GM23338 (cell line): ENCODE measurements around the gene GPSM1.

Source experiments
- CREB1 ChIP-seq: fragments of 250-450 bp; sonication (Bioruptor Pico); IDR thresholded peaks from 2 replicates; pipeline ENCODE4 v1.5.0; 2020; ENCODE audit warnings: low read depth, mild to moderate bottlenecking, moderate library complexity
- CTCF ChIP-seq, 2 experiments: fragments of 200-600 bp in 1 of 2; sonication (generic) in 1 of 2; conservative IDR thresholded peaks; 2 replicates each; pipeline versions ENCODE4 v1.5.1 to v1.6.1; 2016 to 2017; ENCODE audit warnings: antibody characterized with exemption in 2 of 2, low read depth in 2 of 2, mild to moderate bottlenecking in 2 of 2, moderate library complexity in 1 of 2
- ETS1 ChIP-seq: IDR thresholded peaks from 2 replicates; pipeline ENCODE4 v1.6.1; 2016; ENCODE audit warnings: antibody characterized with exemption
- EZH2 ChIP-seq: fragments of 200-600 bp; sonication (generic); IDR thresholded peaks from one replicate; pipeline ENCODE4 v1.8.0; 2017; ENCODE audit warnings: antibody characterized with exemption, mild to moderate bottlenecking, low read depth; ENCODE audit not compliant: unreplicated experiment
- EZH2phosphoT487 ChIP-seq: fragments of 200-600 bp; sonication (generic); IDR thresholded peaks from one replicate; pipeline ENCODE4 v1.8.1; 2018; ENCODE audit warnings: antibody characterized with exemption; ENCODE audit not compliant: unreplicated experiment
- JUNB ChIP-seq: IDR thresholded peaks from one replicate; pipeline ENCODE4 v1.6.1; 2016; ENCODE audit warnings: antibody characterized with exemption; ENCODE audit not compliant: unreplicated experiment
- NANOG ChIP-seq: IDR thresholded peaks from 2 replicates; pipeline ENCODE4 v1.6.1; 2016; ENCODE audit warnings: antibody characterized with exemption, borderline replicate concordance
- POLR2AphosphoS5 ChIP-seq: IDR thresholded peaks from 2 replicates; pipeline ENCODE4 v1.6.1; 2016; ENCODE audit warnings: antibody characterized with exemption, low read depth
- REST ChIP-seq: IDR thresholded peaks from one replicate; pipeline ENCODE4 v1.6.1; 2018; ENCODE audit warnings: antibody characterized with exemption; ENCODE audit not compliant: unreplicated experiment
- ZNF114 ChIP-seq: fragments of 250-450 bp; sonication (Bioruptor Pico); IDR thresholded peaks from 2 replicates; pipeline ENCODE4 v1.5.0; 2020; ENCODE audit warnings: mild to moderate bottlenecking, moderate library complexity
- ZNF331 ChIP-seq: fragments of 250-450 bp; sonication (Bioruptor Pico); IDR thresholded peaks from 2 replicates; pipeline ENCODE4 v1.5.0; 2020; ENCODE audit warnings: low read depth, mild to moderate bottlenecking, moderate library complexity
- ZNF462 ChIP-seq: fragments of 250-450 bp; sonication (Bioruptor Pico); IDR thresholded peaks from 2 replicates; pipeline ENCODE4 v1.5.0; 2020; ENCODE audit warnings: mild to moderate bottlenecking, moderate library complexity

GRCh38 chr9:136341042-136341655, 13.8 kb downstream of the GPSM1 start:
- TF ChIP-seq CTCF (conservative IDR thresholded peaks at IDR 0.05; ENCODE audit: low read depth in 2 of 2) (no peak), CREB1 (CRISPR knock-in tag) (no peak), EZH2phosphoT487 (no peak), REST (no peak), EZH2 (no peak), ZNF114 (CRISPR knock-in tag) (no peak), JUNB (no peak), POLR2AphosphoS5 (no peak), ETS1 (no peak), ZNF462 (no peak), ZNF331 (CRISPR knock-in tag) (no peak), NANOG (no peak)
